ENCODE measurements around the gene SH3D21. TPM values are rescaled to one million over a fixed set of nuclear protein-coding genes. Genes with fewer than 3 reads are reported as not detected.

Gene SH3D21
- total RNA-seq, 1 experiment from 2014 or later, result 1.4 TPM

DNA sequence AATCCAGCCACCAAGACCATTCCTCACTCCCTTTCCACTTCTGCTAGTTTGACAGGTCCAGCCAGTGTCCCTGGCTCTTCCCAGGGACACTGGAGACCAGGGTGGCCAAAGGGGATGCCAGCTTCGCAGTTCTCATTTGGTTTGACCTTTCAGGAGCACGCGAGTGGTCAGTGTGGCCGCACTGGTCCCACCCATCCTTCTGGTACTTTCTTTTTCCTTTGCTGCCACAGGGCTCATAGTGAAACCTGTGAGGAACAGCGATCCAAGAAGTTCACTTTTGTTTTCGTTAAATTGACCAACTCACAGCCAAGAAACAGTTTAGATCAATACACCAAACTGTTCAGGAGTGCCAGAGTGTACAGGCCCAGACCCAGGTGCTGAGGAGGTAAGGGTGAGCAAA is 31.7 kb downstream of the SH3D21 start:
- no peaks in the 10 kb centered on the region for H3K9me3 ChIP-seq (replicated peaks)
- no peaks in the 10 kb centered on the region for H3K4me1 ChIP-seq
- no peak overlapping the region for H3K27ac ChIP-seq
- H3K27me3 ChIP-seq, result no peaks in the 10 kb centered on the region
- H3K36me3 ChIP-seq, result no peaks in the 10 kb centered on the region
- DNase-seq, result no peak
- H3K4me3 ChIP-seq, result no peak overlapping the region

- no peaks in the 10 kb centered on the region for H3K36me3 ChIP-seq
- H3K4me3 ChIP-seq, result no peak overlapping the region
- no peaks in the 10 kb centered on the region for H3K27me3 ChIP-seq
- no peak overlapping the region for H3K27ac ChIP-seq
- H3K9me3 ChIP-seq (replicated peaks), result no peaks in the 10 kb centered on the region
- DNase-seq, result no peak
- H3K4me1 ChIP-seq, result no peaks in the 10 kb centered on the region
Measured at GRCh38 chr1:36339215-36339614, 33.0 kb downstream of the SH3D21 start.

DNA sequence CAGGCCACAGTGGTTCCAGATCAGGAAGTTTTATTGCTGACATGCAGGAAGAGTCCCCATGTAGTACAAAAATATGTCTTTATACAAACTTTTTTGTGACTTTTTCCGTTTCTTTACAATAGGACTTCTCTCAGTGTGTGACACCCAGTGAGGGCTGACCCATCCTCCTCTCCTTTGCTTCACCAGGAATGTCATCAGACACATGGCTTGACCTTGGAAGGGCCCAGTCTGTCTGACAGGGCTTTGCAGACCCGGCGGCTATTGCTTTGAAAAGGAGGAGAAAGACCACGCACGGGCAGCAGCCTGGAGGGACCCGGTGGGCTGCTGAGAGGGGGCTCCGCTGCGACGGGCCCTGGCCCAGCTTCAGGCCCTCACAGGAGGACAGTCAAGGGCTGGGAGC is 33.4 kb downstream of the SH3D21 start:
- Histone ChIP-seq H3K9me3 (replicated peaks) (no peaks in the 10 kb centered on the region), H3K27me3 (no peaks in the 10 kb centered on the region), H3K27ac (no peak overlapping the region), H3K4me1 (no peaks in the 10 kb centered on the region), H3K36me3 (no peaks in the 10 kb centered on the region), H3K4me3 (no peak overlapping the region)
- no peak for DNase-seq

DNA sequence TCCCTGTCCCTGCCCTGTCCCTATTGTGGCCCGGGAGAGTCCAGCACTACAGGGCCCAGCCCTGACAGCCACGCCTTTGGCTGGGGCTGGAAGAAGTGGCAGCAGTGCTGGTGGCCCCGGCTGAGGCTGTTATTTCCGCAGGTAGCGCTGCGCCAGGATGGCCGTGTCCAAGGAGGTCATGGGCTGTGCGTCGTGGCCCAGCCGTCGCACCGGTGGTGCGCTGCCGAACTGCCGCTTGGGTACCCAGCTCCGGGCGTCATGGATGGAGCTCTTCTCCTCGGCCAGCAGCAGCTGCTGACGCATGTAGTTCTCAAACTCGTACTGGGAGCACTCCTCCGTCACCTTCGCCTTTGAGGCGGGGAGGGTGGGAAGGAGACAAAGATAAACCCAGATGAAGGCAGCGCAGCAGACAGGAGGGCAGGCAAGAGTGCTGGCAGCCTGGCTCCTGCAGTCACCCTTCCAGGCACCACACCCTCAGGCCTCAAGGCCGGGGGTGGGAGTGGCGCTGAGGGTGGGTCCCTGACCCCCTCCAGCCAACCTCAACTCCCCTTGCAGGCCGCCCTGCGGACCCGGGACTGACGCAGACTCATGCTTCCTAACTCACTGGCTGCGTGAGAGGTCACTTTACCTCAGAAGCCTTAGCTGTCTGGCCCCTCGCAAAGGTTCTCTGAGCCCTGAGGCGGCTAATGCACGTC is 35.6 kb downstream of the SH3D21 start:
- H3K36me3 ChIP-seq, result no peaks in the 10 kb centered on the region
- no peaks in the 10 kb centered on the region for H3K9me3 ChIP-seq (replicated peaks)
- H3K4me3 ChIP-seq, result no peak overlapping the region
- no peaks in the 10 kb centered on the region for H3K27me3 ChIP-seq
- H3K27ac ChIP-seq, result no peak overlapping the region
- no peaks in the 10 kb centered on the region for H3K4me1 ChIP-seq
- DNase-seq, result no peak

GRCh38 chr1:36342426-36343185 is 36.4 kb downstream of the SH3D21 start:
- DNase-seq, result peak; percentile 58 to 68
- H3K36me3 ChIP-seq, result no peaks in the 10 kb centered on the region
- H3K4me1 ChIP-seq, result no peaks in the 10 kb centered on the region
- H3K27ac ChIP-seq, result no peak overlapping the region
- no peaks in the 10 kb centered on the region for H3K9me3 ChIP-seq (replicated peaks)
- no peaks in the 10 kb centered on the region for H3K27me3 ChIP-seq
- H3K4me3 ChIP-seq, result no peak overlapping the region

GRCh38 chr1:36343651-36344394 is 37.7 kb downstream of the SH3D21 start:
- 0 out of 2 replicates have a peak, but pooled peaks cover 2% of the 10 kb centered on the region for H3K36me3 ChIP-seq

DNA sequence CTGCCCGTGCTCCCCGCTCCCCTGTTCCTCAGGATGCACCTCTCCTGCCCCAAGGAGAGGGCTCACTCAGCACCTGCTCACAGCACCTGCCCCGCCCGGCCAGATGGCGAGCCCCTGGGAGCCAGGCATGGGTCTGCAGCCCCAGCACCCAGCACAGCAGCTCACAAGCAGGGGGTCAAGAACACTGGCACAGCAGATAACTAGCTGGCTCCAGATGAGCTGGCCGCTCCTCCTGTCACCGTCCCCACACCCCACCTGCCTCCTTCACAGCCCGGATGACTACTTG is 38.2 kb downstream of the SH3D21 start:
- no peaks in the 10 kb centered on the region for H3K9me3 ChIP-seq (replicated peaks)
- DNase-seq, result no peak
- 0 out of 2 replicates have a peak, but pooled peaks cover 2% of the 10 kb centered on the region for H3K36me3 ChIP-seq
- no peak overlapping the region for H3K4me3 ChIP-seq
- no peaks in the 10 kb centered on the region for H3K27me3 ChIP-seq
- H3K4me1 ChIP-seq, result no peaks in the 10 kb centered on the region
- no peak overlapping the region for H3K27ac ChIP-seq

More at GRCh38 chr1:36343651-36344394, 37.7 kb downstream of the SH3D21 start:
- no peak for DNase-seq
- H3K4me3 ChIP-seq, result no peak overlapping the region
- no peaks in the 10 kb centered on the region for H3K9me3 ChIP-seq (replicated peaks)
- H3K27ac ChIP-seq, result no peak overlapping the region
- no peaks in the 10 kb centered on the region for H3K4me1 ChIP-seq
- H3K27me3 ChIP-seq, result no peaks in the 10 kb centered on the region

- H3K27ac ChIP-seq, result no peak overlapping the region
- no peak overlapping the region for H3K4me3 ChIP-seq
- no peak for DNase-seq
- no peaks in the 10 kb centered on the region for H3K9me3 ChIP-seq (replicated peaks)
- H3K36me3 ChIP-seq, result 0 out of 2 replicates have a peak, but pooled peaks cover 2% of the 10 kb centered on the region
- no peaks in the 10 kb centered on the region for H3K27me3 ChIP-seq
- peaks cover under 1% of the 10 kb centered on the region; the same call in 1 of the 2 replicates for H3K4me1 ChIP-seq
Measured at GRCh38 chr1:36345353-36345752, 39.2 kb downstream of the SH3D21 start.

- Histone ChIP-seq H3K27me3 (no peaks in the 10 kb centered on the region), H3K4me3 (no peak overlapping the region), H3K36me3 (0 out of 2 replicates have a peak, but pooled peaks cover 2% of the 10 kb centered on the region), H3K4me1 (peaks cover 16% of the 10 kb centered on the region), H3K27ac (no peak overlapping the region), H3K9me3 (replicated peaks) (no peaks in the 10 kb centered on the region)
- no peak for DNase-seq
Measured at GRCh38 chr1:36346741-36347370, 40.7 kb downstream of the SH3D21 start.

DNA sequence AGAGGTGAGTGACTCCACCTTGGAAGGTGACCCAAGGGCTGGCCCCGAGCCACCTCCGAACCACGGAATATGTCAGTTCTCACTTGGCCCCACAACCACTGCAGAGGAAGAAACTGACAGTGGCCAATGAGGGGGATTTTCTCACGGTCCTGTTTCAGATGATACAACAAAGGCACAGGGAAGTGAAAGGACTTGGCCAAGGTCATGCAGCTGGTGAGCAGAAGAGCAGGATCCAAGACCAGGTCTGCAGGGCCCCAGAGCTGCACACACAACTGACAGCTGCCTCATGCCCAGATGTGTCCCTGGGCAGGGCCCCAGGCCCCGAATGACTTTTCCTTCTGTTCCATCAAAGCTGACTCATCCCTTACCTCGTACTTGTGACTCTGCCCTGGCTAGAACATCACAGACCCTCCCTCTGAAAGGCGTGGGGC is 43.1 kb downstream of the SH3D21 start:
- Histone ChIP-seq H3K4me3 (no peak overlapping the region), H3K4me1 (peaks cover 27% of the 10 kb centered on the region), H3K36me3 (0 out of 2 replicates have a peak, but pooled peaks cover 2% of the 10 kb centered on the region), H3K9me3 (replicated peaks) (no peaks in the 10 kb centered on the region), H3K27me3 (no peaks in the 10 kb centered on the region), H3K27ac (no peak overlapping the region)
- DNase-seq, result peak in 1 of 2 experiments; percentile 24

DNA sequence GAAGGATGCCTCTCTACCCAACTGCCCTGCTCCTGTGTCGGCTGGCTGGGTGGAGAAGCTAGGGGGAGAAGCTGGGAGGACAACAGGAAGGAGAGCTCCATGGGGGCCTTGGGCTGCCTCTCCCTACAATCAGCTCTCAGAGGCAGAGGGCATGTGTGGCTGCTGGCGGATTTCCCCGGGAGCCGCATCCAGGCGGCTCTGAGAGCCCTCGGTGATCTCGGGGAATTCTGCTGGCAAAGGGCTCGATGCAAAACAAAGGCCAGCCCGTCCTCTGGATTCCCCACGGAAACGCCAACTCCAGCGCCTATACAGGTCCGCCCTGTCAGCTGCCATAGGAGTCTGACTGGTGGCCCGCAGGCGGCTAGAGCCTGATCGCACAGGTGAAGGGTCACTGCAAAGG is 43.7 kb downstream of the SH3D21 start:
- no peaks in the 10 kb centered on the region for H3K27me3 ChIP-seq
- H3K36me3 ChIP-seq, result 0 out of 2 replicates have a peak, but pooled peaks cover 2% of the 10 kb centered on the region
- H3K9me3 ChIP-seq (replicated peaks), result no peaks in the 10 kb centered on the region
- no peak overlapping the region for H3K4me3 ChIP-seq
- no peak for DNase-seq
- H3K4me1 ChIP-seq, result peaks cover 27% of the 10 kb centered on the region
- no peak overlapping the region; the same call in 1 of the 2 replicates for H3K27ac ChIP-seq

DNA sequence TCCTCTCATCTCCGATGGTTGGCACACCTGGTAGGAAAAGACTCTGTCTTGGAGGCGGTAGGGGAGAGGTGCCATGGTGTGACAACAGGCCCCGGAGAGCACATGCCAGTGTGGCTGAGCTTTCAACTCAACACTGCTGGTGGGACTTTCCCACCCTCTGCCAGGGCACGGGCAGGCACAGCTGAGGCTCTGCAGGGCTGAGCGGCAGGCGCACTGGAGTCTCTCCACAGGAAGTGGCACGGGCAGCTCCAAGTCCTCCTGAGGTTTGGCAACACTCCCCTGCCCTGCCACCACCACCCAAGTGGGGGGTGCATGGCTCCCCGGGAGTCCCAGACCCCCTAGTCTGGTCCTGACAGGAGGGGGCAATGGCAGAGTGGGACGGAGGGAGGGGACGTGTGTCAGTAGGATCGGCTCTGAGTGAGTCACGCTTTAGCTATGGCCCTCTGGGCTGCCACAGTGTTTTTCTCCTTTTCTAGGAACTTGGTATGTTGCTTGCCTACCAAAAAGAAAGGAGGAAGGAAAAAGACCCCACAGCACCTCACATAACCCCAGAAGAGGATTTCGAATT is 44.6 kb downstream of the SH3D21 start:
- Histone ChIP-seq H3K27me3 (no peaks in the 10 kb centered on the region), H3K4me3 (no peak overlapping the region), H3K9me3 (replicated peaks) (no peaks in the 10 kb centered on the region), H3K27ac (peak overlapping the region; percentile 84), H3K4me1 (peaks cover 27% of the 10 kb centered on the region), H3K36me3 (0 out of 2 replicates have a peak, but pooled peaks cover 2% of the 10 kb centered on the region)
- DNase-seq, result peak; percentile 38 to 40

DNA sequence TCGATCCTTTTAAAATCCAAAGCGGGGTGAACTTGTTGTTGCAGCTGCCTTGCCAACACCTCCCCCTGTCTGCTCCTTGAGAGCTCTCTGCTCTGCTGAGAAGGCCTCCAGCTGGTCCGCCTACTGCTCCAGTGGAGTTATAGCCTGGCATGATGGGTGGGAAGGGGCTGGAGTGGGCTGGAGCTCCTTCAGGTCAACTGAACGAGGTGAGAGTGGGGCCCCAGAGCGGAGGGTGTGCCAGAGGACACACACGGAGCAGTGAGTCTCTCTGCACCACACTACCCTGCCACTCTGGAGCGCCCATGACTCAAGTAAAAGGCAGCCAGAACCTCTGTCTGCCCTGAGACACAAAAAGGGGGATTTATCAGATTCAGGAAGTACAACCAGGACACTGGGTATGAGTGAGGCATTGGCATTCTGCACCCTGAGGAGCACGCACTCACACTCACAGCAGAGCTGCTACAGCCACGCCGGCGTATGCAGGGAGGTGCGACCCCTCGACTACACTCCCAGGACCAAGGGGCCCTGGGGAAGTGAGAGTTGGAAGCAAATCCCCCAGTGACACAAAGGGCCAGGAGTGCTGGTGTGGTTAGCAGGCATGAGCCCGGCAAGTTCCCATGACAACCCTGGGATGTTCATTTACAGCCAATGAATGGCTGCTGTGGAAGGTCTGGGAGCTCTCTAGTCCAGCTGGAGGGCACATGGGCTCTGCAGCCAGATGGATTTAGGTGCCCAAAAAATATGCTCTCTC is 45.2 kb downstream of the SH3D21 start:
- Histone ChIP-seq H3K4me1 (peaks cover 27% of the 10 kb centered on the region), H3K4me3 (no peak overlapping the region)

More for the DNA sequence above, 45.2 kb downstream of the SH3D21 start:
- peak; percentile 52 to 57 for DNase-seq
- 0 out of 2 replicates have a peak, but pooled peaks cover 2% of the 10 kb centered on the region for H3K36me3 ChIP-seq
- H3K27ac ChIP-seq, result peak overlapping the region; percentile 84
- H3K27me3 ChIP-seq, result no peaks in the 10 kb centered on the region
- no peaks in the 10 kb centered on the region for H3K9me3 ChIP-seq (replicated peaks)
